OCI-LY7 (cell line): ENCODE measurements around the gene HDAC10. TPM values are rescaled to one million over a fixed set of nuclear protein-coding genes. Genes with fewer than 3 reads are reported as not detected.

Experiments used
- BruUV-seq: library from RNA; stranded (reverse); fragments of 400-500 nt; replicated peaks from 2 replicates; lab custom pipeline; 2021; lab: Mats Ljungman, UMichigan
- CTCF ChIA-PET: fragments of 300-600 bp; sonication (Branson Sonifier 250); formaldehyde crosslinking; loops from one replicate; lab custom pipeline; 2022; ENCODE audit warnings: antibody characterized with exemption; ENCODE audit not compliant: unreplicated experiment; lab: Charles Lee
- POLR2A ChIA-PET: fragments of 300-600 bp; sonication (Branson Sonifier 250); formaldehyde crosslinking; loops from one replicate; lab custom pipeline; 2022; ENCODE audit warnings: antibody characterized with exemption; lab: Charles Lee
- DNase-seq: peaks from one replicate; pipeline ENCODE4 v3.0.0-alpha.2; 2015; ENCODE audit warnings: low spot score
- H2AFZ ChIP-seq: fragments of 200-600 bp; sonication (generic), shearing (Covaris generic); 2 replicates; pipeline ENCODE4 v1.6.1; 2014; ENCODE audit warnings: mild to moderate bottlenecking, antibody characterized with exemption, low read length, moderate library complexity
- H3K27ac ChIP-seq: fragments of 200-600 bp; sonication (generic); 2 replicates; pipeline ENCODE4 v1.5.1; 2014; ENCODE audit warnings: mixed run types, low read depth, mild to moderate bottlenecking, moderate library complexity, low read length, inconsistent platforms; ENCODE audit not compliant: poor library complexity, severe bottlenecking
- H3K36me3 ChIP-seq: fragments of 200-600 bp; sonication (generic); 2 replicates; pipeline ENCODE4 v1.6.1; 2014; ENCODE audit warnings: mild to moderate bottlenecking, antibody characterized with exemption, low read length, moderate library complexity, mixed read lengths; ENCODE audit not compliant: insufficient read depth
- H3K4me1 ChIP-seq: fragments of 200-600 bp; sonication (generic); 2 replicates; pipeline ENCODE4 v1.5.1; 2014; ENCODE audit warnings: mild to moderate bottlenecking, low read length; ENCODE audit not compliant: insufficient read depth, poor library complexity, severe bottlenecking
- H3K4me2 ChIP-seq: fragments of 200-600 bp; sonication (generic); 2 replicates; pipeline ENCODE4 v1.6.1; 2014; ENCODE audit warnings: mild to moderate bottlenecking, low read length
- H3K4me3 ChIP-seq: fragments of 200-600 bp; sonication (generic); 2 replicates; pipeline ENCODE4 v1.5.1; 2014; ENCODE audit warnings: mild to moderate bottlenecking, low read depth, low read length; ENCODE audit not compliant: poor library complexity, severe bottlenecking
- H3K79me2 ChIP-seq: fragments of 200-600 bp; sonication (generic); 2 replicates; pipeline ENCODE4 v1.6.1; 2016; ENCODE audit warnings: low read depth, mild to moderate bottlenecking, low read length, moderate library complexity, mixed read lengths; ENCODE audit not compliant: insufficient read depth
- H3K9me2 ChIP-seq: fragments of 200-600 bp; sonication (generic); 2 replicates; pipeline ENCODE4 v1.6.1; 2016; ENCODE audit warnings: mild to moderate bottlenecking, low read length, mixed read lengths; ENCODE audit not compliant: insufficient read depth
- H3K9me3 ChIP-seq: fragments of 200-600 bp; sonication (generic); 2 replicates; pipeline ENCODE4 v1.6.1; 2014; ENCODE audit warnings: mild to moderate bottlenecking, mixed run types, low read length, mixed read lengths
- H4K20me1 ChIP-seq: fragments of 200-600 bp; sonication (generic); 2 replicates; pipeline ENCODE4 v1.6.1; 2014; ENCODE audit warnings: mild to moderate bottlenecking, antibody characterized with exemption, low read length, moderate library complexity, mixed read lengths; ENCODE audit not compliant: insufficient read depth
- EZH2phosphoT487 ChIP-seq: fragments of 200-600 bp; sonication (generic); IDR thresholded peaks from 2 replicates; pipeline ENCODE4 v1.6.1; 2018; ENCODE audit warnings: low read depth, borderline replicate concordance, mild to moderate bottlenecking, mixed run types, antibody characterized with exemption, low read length, moderate library complexity, mixed read lengths
- intact Hi-C: fragments of 100-400 bp; cut with micrococcal nuclease; formaldehyde crosslinking; loops from one replicate; pipeline ENCODE4 v1.10.0; 2022; ENCODE audit not compliant: unreplicated experiment
- total RNA-seq, 2 experiments: library from RNA; depleted of rRNA in 1 of 2; stranded (reverse); fragments of >200 nt in 1 of 2; shearing (Covaris generic) in 1 of 2; gene quantifications; 2 replicates each; pipeline ENCODE4 v1.2.3, GENCODE V29; 2014 to 2022
- TF ChIP-seq, protein P1 (sequence below): fragments of 200-600 bp; sonication (generic); conservative IDR thresholded peaks from 2 replicates; pipeline ENCODE4 v1.5.1; 2014; ENCODE audit warnings: mild to moderate bottlenecking, antibody characterized with exemption, low read length, moderate library complexity, mixed read lengths

HDAC10 gene
- total RNA-seq, 2 experiments from 2014 or later, result 49.4 to 74.9 TPM

DNA sequence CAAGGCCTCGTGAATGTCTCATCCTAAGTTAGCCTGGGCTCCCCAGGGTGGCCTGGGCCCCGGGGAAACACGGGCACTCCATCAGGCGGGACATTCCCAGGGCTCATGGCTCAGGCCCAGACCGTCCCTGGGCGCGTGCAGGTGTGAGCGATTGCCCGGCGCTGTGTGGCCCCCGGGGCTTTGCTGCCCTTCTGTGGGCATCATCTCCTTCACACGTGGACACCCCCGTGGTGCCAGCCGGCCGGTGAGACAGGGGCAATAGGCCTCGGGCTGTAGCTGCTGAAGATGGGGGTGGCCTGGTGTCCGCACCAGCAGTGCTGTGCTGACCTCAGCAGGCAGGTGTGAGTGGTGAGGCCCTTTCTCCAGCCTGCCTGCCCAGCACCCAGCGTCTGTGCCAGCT, 54.8 kb downstream of the HDAC10 start:
- H3K4me1 ChIP-seq, result peaks cover 41% of the 10 kb centered on the region
- BruUV-seq, result no TSS peak
- CTCF ChIA-PET, result no interaction called here
- H4K20me1 ChIP-seq, result no peaks in the 10 kb centered on the region
- TF ChIP-seq, protein P1, sequence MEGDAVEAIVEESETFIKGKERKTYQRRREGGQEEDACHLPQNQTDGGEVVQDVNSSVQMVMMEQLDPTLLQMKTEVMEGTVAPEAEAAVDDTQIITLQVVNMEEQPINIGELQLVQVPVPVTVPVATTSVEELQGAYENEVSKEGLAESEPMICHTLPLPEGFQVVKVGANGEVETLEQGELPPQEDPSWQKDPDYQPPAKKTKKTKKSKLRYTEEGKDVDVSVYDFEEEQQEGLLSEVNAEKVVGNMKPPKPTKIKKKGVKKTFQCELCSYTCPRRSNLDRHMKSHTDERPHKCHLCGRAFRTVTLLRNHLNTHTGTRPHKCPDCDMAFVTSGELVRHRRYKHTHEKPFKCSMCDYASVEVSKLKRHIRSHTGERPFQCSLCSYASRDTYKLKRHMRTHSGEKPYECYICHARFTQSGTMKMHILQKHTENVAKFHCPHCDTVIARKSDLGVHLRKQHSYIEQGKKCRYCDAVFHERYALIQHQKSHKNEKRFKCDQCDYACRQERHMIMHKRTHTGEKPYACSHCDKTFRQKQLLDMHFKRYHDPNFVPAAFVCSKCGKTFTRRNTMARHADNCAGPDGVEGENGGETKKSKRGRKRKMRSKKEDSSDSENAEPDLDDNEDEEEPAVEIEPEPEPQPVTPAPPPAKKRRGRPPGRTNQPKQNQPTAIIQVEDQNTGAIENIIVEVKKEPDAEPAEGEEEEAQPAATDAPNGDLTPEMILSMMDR, result no peak
- no peak for TF ChIP-seq EZH2phosphoT487
- H3K79me2 ChIP-seq, result peaks cover 18% of the 10 kb centered on the region; the same call in 1 of the 2 replicates
- no peak overlapping the region for H2AFZ ChIP-seq
- H3K27ac ChIP-seq, result no peak overlapping the region
- H3K4me3 ChIP-seq, result no peak overlapping the region
- H3K9me3 ChIP-seq, result no peaks in the 10 kb centered on the region
- no peaks in the 10 kb centered on the region for H3K9me2 ChIP-seq
- no peak for DNase-seq
- peaks cover 65% of the 10 kb centered on the region for H3K36me3 ChIP-seq
- H3K4me2 ChIP-seq, result no peak overlapping the region
- POLR2A ChIA-PET, result no interaction called here
- intact Hi-C loops, result no loop called here

Other genes starting within 250 kb of the HDAC10 start
- 0.03 TPM in 1 of 2 replicates, not detected in the other for gene IL17REL, start 238.5 kb downstream of the HDAC10 start, total RNA-seq (2014; rRNA removed; shearing (Covaris generic))
- not detected in 2 replicates for gene IL17REL, start 238.5 kb downstream of the HDAC10 start, total RNA-seq (2022)
- gene TTLL8, start 193.0 kb downstream of the HDAC10 start, total RNA-seq (2014; rRNA removed; shearing (Covaris generic)), result 0.06 TPM in 1 of 2 replicates, not detected in the other
- 0.72 and 1.3 TPM in 2 replicates for gene TTLL8, start 193.0 kb downstream of the HDAC10 start, total RNA-seq (2022)
- 0.16 TPM in 1 of 2 replicates, not detected in the other for gene MLC1, start 165.8 kb downstream of the HDAC10 start, total RNA-seq (2014; rRNA removed; shearing (Covaris generic))
- not detected in 2 replicates for gene MLC1, start 165.8 kb downstream of the HDAC10 start, total RNA-seq (2022)
- 0.03 and 0.22 TPM in 2 replicates for gene MOV10L1, start 161.3 kb downstream of the HDAC10 start, total RNA-seq (2014; rRNA removed; shearing (Covaris generic))
- gene MOV10L1, start 161.3 kb downstream of the HDAC10 start, total RNA-seq (2022), result 0.66 and 1.1 TPM in 2 replicates
- not detected in 2 replicates for gene PANX2, start 80.5 kb downstream of the HDAC10 start, total RNA-seq (2014; rRNA removed; shearing (Covaris generic))
- gene PANX2, start 80.5 kb downstream of the HDAC10 start, total RNA-seq (2022), result not detected in 2 replicates
- gene TRABD, start 65.4 kb downstream of the HDAC10 start, total RNA-seq (2014; rRNA removed; shearing (Covaris generic)), result 111 and 126 TPM in 2 replicates
- 119 and 128 TPM in 2 replicates for gene TRABD, start 65.4 kb downstream of the HDAC10 start, total RNA-seq (2022)
- 43.7 and 44.2 TPM in 2 replicates for gene SELENOO, start 50.3 kb downstream of the HDAC10 start, total RNA-seq (2014; rRNA removed; shearing (Covaris generic))
- gene SELENOO, start 50.3 kb downstream of the HDAC10 start, total RNA-seq (2022), result 34.0 and 40.2 TPM in 2 replicates
- gene TUBGCP6, start 6.2 kb downstream of the HDAC10 start, total RNA-seq (2014; rRNA removed; shearing (Covaris generic)), result 52.8 and 57.7 TPM in 2 replicates
- gene TUBGCP6, start 6.2 kb downstream of the HDAC10 start, total RNA-seq (2022), result 63.2 and 68.8 TPM in 2 replicates
- gene MAPK12, start 10.4 kb upstream of the HDAC10 start, total RNA-seq (2014; rRNA removed; shearing (Covaris generic)), result 90.8 and 93.6 TPM in 2 replicates
- 84.9 and 90.1 TPM in 2 replicates for gene MAPK12, start 10.4 kb upstream of the HDAC10 start, total RNA-seq (2022)
- gene MAPK11, start 19.1 kb upstream of the HDAC10 start, total RNA-seq (2014; rRNA removed; shearing (Covaris generic)), result 12.0 and 13.0 TPM in 2 replicates
- 18.6 and 19.7 TPM in 2 replicates for gene MAPK11, start 19.1 kb upstream of the HDAC10 start, total RNA-seq (2022)
- gene PLXNB2, start 56.4 kb upstream of the HDAC10 start, total RNA-seq (2014; rRNA removed; shearing (Covaris generic)), result 10.7 and 13.6 TPM in 2 replicates
- gene PLXNB2, start 56.4 kb upstream of the HDAC10 start, total RNA-seq (2022), result 38.9 and 39.2 TPM in 2 replicates
- gene DENND6B, start 75.7 kb upstream of the HDAC10 start, total RNA-seq (2014; rRNA removed; shearing (Covaris generic)), result 25.0 and 31.6 TPM in 2 replicates
- 38.1 and 45.0 TPM in 2 replicates for gene DENND6B, start 75.7 kb upstream of the HDAC10 start, total RNA-seq (2022)
- 55.0 and 64.5 TPM in 2 replicates for gene PPP6R2, start 92.1 kb upstream of the HDAC10 start, total RNA-seq (2014; rRNA removed; shearing (Covaris generic))
- gene PPP6R2, start 92.1 kb upstream of the HDAC10 start, total RNA-seq (2022), result 62.3 and 65.8 TPM in 2 replicates
- 134 and 177 TPM in 2 replicates for gene SBF1, start 223.8 kb upstream of the HDAC10 start, total RNA-seq (2014; rRNA removed; shearing (Covaris generic))
- gene SBF1, start 223.8 kb upstream of the HDAC10 start, total RNA-seq (2022), result 160 and 181 TPM in 2 replicates
- 2.7 and 4.3 TPM in 2 replicates for gene ADM2, start 230.3 kb upstream of the HDAC10 start, total RNA-seq (2014; rRNA removed; shearing (Covaris generic))
- 7.0 and 7.9 TPM in 2 replicates for gene ADM2, start 230.3 kb upstream of the HDAC10 start, total RNA-seq (2022)
- not detected in 2 replicates for gene MIOX, start 235.6 kb upstream of the HDAC10 start, total RNA-seq (2014; rRNA removed; shearing (Covaris generic))
- 0.53 and 0.74 TPM in 2 replicates for gene MIOX, start 235.6 kb upstream of the HDAC10 start, total RNA-seq (2022)